Measurements from ENCODE around the gene MBD3L3. TPM values are rescaled to one million over a fixed set of nuclear protein-coding genes. Genes with fewer than 3 reads are reported as not detected.
"Not testable (repeated sequence)": the region's sequence is repeated elsewhere in the genome, so short reads cannot be mapped to it uniquely, and the experiment has no call there.

The MBD3L3 gene
- not detected for total RNA-seq
- polyA plus RNA-seq (2013, experiment 1 of 2): not detected
- polyA plus RNA-seq (2013, experiment 2 of 2): not detected
- long read RNA-seq, experiment 1: 0 reads
- long read RNA-seq, experiment 2: 0 reads
- long read RNA-seq, experiment 3: 0 reads
- long read RNA-seq, experiment 4: 0 reads

DNA sequence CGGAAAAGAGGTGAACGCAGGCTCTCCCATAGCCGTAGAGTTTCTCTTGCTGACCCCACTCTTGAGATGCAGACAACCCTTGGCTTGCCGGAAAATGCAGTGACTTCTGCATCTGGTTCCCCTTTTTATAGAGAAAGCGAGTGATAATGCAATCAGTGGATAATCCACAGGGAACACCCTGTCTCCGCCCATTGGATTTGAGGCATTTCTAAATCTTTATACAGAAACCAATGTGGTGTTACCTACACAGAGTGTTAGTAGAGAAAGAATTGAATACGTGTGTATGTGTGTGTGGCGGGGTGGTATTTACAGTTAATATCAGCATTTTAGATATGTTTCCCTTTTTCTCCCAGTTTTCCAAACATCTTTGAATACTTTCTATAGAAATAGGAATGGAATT, at the start of gene MBD3L3:
TSS of gene MBD3L3 (minus strand) at position 101 of the 400 bp plus-strand sequence. CDS start at position 30, 71 bp downstream.
- H3K27ac ChIP-seq (ENCODE audit: low read depth, low read length); H3K4me1 ChIP-seq (ENCODE audit: control insufficient read depth, insufficient read depth, low read length); H3K27ac Mint-ChIP-seq; H3K4me3 ChIP-seq (ENCODE audit: low read length); DNase-seq; H3K9me3 ChIP-seq (ENCODE audit: control insufficient read depth, low read length); H3K9ac ChIP-seq (ENCODE audit: extremely low read depth, low read length, poor library complexity, severe bottlenecking); H3K36me3 ChIP-seq (ENCODE audit: control insufficient read depth, insufficient read depth, low read length); H3K9me3 Mint-ChIP-seq; H3K27me3 Mint-ChIP-seq (ENCODE audit: insufficient read depth); H3K4me3 Mint-ChIP-seq; H3K4me1 Mint-ChIP-seq; H3K36me3 Mint-ChIP-seq (ENCODE audit: low read depth); H3K27me3 ChIP-seq (ENCODE audit: control insufficient read depth, insufficient read depth, low read length, poor library complexity, severe bottlenecking): not testable (repeated sequence)
- WGBS, 2 experiments (ENCODE audit: insufficient coverage in 1 of 2, insufficient read length in 1 of 2): no CpG with 5 or more reads among the region's 8 CpGs

DNA sequence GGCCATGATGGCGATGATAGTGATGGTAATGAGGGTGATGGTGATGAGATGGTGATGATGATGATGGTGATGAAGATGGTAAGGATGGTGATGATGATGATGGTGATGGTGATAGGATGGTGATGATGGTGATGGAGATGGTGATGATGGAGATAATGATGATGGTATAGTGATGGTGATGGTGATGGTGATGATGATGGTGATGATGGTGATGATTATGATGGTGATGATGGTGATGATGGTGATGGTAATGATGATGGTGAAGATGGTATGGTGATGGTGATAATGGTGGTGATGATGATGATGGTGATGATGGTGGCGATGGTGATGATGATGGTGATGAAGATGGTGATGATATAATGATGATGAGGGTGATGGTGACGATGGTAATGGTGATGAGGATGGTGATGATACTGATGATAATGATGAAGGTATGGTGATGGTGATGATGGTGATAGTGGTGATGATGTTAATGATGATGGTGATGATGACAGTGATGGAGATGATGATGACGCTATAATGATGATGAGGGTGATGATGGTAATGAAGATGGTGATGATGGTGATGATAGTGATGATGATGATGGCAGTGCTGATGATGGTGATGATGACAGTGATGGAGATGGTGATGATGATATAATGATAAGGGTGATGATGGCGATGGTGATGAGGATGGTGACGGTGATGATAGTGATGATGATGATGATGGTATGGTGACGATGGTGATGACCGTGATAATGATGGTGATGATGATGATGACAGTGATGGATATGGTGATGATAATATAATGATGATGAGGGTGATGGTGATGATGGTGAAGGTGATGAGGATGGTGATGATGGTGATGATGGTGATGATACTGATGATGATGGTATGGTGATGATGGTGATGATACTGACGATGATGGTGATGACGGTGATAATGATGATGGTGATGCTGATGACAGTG, 48.5 kb upstream of the MBD3L3 start:
- Histone ChIP-seq H3K9ac (ENCODE audit: extremely low read depth, low read length, poor library complexity, severe bottlenecking) (no peak overlapping the region), H3K9me3 (ENCODE audit: control insufficient read depth, low read length) (no peaks in the 10 kb centered on the region), H3K27me3 (ENCODE audit: control insufficient read depth, insufficient read depth, low read length, poor library complexity, severe bottlenecking) (peaks cover 11% of the 10 kb centered on the region), H3K4me3 (ENCODE audit: low read length) (no peak overlapping the region), H3K27ac (ENCODE audit: low read depth, low read length) (no peak overlapping the region), H3K36me3 (ENCODE audit: control insufficient read depth, insufficient read depth, low read length) (no peaks in the 10 kb centered on the region), H3K4me1 (ENCODE audit: control insufficient read depth, insufficient read depth, low read length) (no peaks in the 10 kb centered on the region)
- Mint-ChIP-seq H3K9me3 (peaks cover 5% of the 10 kb centered on the region), H3K27me3 (ENCODE audit: insufficient read depth) (no peaks in the 10 kb centered on the region), H3K36me3 (ENCODE audit: low read depth) (no peaks in the 10 kb centered on the region), H3K4me1 (no peaks in the 10 kb centered on the region), H3K4me3 (no peak overlapping the region), H3K27ac (no peak overlapping the region)
- no peak for DNase-seq
- no peak for TF ChIP-seq CTCF (conservative IDR thresholded peaks at IDR 0.05)
- 81 to 83% methylated on average over 10 of the region's 10 CpGs for WGBS, 2 experiments (ENCODE audit: insufficient coverage in 1 of 2, insufficient read length in 1 of 2)

DNA sequence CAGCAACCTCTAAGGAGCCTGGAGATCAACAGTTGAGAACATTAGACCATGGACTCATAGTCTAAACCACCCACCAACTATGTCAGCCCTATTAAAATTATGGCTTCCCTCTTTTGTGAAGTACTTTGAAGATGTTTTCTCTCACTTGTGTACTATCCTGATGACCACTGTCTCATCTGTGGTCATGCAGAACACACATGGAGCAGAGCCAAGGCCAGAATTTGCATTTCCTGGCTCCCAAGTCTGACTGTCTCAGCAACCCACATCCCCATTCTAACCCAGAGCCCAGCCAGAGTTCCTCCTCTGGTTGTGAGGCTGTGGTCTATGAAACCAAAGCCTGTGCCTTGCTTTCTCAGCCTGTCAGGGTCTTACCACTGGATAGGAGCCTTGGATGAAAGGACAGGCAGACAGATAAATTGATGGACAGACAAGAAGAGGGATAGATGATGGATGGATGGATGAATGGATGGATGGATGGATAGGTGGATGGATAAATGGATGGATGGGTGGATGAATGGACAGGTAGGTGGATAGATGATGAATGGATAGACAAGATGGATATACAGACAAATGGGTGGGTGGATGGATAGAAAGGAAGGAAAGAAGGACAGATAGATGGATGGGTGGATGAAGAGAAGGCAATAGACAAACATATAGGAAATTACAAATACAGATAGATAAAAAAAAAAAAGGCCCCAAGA, 46.4 kb upstream of the MBD3L3 start:
- Histone ChIP-seq H3K36me3 (ENCODE audit: control insufficient read depth, insufficient read depth, low read length) (no peaks in the 10 kb centered on the region), H3K4me1 (ENCODE audit: control insufficient read depth, insufficient read depth, low read length) (peaks cover 2% of the 10 kb centered on the region), H3K4me3 (ENCODE audit: low read length) (no peak overlapping the region), H3K27me3 (ENCODE audit: control insufficient read depth, insufficient read depth, low read length, poor library complexity, severe bottlenecking) (peaks cover 11% of the 10 kb centered on the region), H3K9ac (ENCODE audit: extremely low read depth, low read length, poor library complexity, severe bottlenecking) (no peak overlapping the region), H3K9me3 (ENCODE audit: control insufficient read depth, low read length) (no peaks in the 10 kb centered on the region), H3K27ac (ENCODE audit: low read depth, low read length) (no peak overlapping the region)
- no peak for DNase-seq
- Mint-ChIP-seq H3K27me3 (ENCODE audit: insufficient read depth) (peaks cover 5% of the 10 kb centered on the region), H3K4me3 (no peak overlapping the region), H3K36me3 (ENCODE audit: low read depth) (no peaks in the 10 kb centered on the region), H3K9me3 (peaks cover 5% of the 10 kb centered on the region), H3K27ac (no peak overlapping the region), H3K4me1 (no peaks in the 10 kb centered on the region)
- no peak for TF ChIP-seq CTCF (conservative IDR thresholded peaks at IDR 0.05)
